ENCODE measurements around the gene STK4.

Gene STK4

DNA sequence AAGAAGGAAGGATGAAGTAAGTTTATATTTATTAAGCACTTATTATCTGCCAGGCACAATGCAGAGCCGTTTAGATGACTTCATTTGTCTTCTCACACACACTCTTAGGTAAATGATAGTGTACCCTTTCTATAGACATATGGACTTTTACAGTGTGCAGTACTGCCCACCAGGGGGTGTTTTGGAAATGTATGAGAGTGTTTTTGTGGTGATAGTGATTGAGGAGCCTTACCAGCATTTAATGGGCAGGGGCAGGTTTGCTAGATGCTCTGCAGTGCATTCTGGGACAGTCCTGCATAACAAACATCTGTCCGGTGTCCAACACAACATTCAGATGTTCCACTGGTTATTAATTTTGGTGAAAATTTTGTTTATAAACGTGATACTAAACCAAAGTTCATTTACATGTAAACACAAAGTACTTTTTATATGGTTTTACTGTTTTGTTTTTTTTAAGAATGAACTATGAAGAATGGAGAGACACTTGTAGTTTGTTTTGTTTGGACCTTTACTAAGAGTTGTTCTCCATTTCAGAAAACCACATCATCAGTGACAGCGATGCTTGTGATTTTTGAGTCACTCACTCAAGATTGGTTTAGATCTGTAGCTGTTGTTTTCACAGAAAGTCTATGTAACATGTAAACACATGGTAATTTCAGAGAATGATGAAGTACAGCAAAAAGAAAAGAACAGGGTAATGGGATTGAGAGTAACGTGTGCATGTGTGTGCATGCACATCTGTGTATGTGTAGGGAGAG, 114.7 kb downstream of the STK4 start:
- H3K4me3 Mint-ChIP-seq, result no peak overlapping the region
- H3K36me3 Mint-ChIP-seq (ENCODE audit: low read depth), result peaks cover 71% of the 10 kb centered on the region

DNA sequence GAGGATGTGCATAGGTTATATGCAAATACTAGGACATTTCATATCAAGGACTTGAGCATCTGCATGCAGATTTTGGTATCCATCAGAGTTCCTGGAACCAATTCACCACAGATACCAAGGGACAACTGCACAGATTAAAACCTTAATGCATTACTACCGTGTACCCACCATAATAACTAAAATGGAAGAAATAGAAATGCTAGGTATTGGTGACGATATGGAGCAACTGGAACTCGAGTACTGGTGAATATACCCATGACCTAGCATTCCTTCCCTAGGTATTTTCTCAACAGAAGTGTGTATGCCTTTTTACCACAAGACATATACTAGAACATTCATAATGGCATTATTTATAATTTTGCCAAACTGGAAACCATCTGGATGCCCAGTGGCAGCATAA, 116.2 kb downstream of the STK4 start:
- peaks cover 63% of the 10 kb centered on the region for H3K36me3 Mint-ChIP-seq (ENCODE audit: low read depth)
- peaks cover 3% of the 10 kb centered on the region for H3K4me1 Mint-ChIP-seq
- H3K9me3 Mint-ChIP-seq, result peaks cover 24% of the 10 kb centered on the region
- H3K4me3 Mint-ChIP-seq, result no peak overlapping the region
- DNase-seq, result no peak
- no peaks in the 10 kb centered on the region for H3K27me3 Mint-ChIP-seq (ENCODE audit: low read depth, poor library complexity)
- TF ChIP-seq, protein P1, sequence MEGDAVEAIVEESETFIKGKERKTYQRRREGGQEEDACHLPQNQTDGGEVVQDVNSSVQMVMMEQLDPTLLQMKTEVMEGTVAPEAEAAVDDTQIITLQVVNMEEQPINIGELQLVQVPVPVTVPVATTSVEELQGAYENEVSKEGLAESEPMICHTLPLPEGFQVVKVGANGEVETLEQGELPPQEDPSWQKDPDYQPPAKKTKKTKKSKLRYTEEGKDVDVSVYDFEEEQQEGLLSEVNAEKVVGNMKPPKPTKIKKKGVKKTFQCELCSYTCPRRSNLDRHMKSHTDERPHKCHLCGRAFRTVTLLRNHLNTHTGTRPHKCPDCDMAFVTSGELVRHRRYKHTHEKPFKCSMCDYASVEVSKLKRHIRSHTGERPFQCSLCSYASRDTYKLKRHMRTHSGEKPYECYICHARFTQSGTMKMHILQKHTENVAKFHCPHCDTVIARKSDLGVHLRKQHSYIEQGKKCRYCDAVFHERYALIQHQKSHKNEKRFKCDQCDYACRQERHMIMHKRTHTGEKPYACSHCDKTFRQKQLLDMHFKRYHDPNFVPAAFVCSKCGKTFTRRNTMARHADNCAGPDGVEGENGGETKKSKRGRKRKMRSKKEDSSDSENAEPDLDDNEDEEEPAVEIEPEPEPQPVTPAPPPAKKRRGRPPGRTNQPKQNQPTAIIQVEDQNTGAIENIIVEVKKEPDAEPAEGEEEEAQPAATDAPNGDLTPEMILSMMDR (IDR thresholded peaks at IDR 0.05), result no peak
- H3K27ac Mint-ChIP-seq, result no peak overlapping the region

More for the DNA sequence above, 114.7 kb downstream of the STK4 start:
- no peak overlapping the region for H3K27ac Mint-ChIP-seq
- no peak for DNase-seq
- peaks cover 16% of the 10 kb centered on the region for H3K4me1 Mint-ChIP-seq
- peaks cover 24% of the 10 kb centered on the region for H3K9me3 Mint-ChIP-seq
- no peaks in the 10 kb centered on the region for H3K27me3 Mint-ChIP-seq (ENCODE audit: low read depth, poor library complexity)
- TF ChIP-seq, protein P1 (IDR thresholded peaks at IDR 0.05), result peak; percentile 21

DNA sequence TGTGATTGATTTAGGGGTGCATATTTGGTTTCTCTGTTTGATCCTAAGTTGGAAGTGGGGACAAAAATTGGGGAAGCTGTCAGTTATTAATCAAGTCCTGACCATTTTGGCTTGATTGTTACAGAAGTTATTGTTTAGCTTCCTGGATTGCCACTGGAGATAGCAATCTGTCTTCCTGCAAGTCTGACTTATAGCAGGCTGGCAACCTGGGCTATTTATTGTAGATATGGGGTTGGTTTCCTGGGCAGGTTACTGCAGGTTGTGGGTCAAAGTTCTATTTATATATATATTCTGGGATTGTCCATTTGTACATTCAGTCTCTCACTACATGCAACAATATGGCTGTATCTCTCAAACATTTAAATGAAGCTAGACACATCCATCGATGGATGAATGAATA, 116.8 kb downstream of the STK4 start:
- TF ChIP-seq, protein P1 (IDR thresholded peaks at IDR 0.05), result no peak
- H3K27me3 Mint-ChIP-seq (ENCODE audit: low read depth, poor library complexity), result no peaks in the 10 kb centered on the region
- peaks cover 24% of the 10 kb centered on the region for H3K9me3 Mint-ChIP-seq
- H3K4me3 Mint-ChIP-seq, result no peak overlapping the region
- H3K27ac Mint-ChIP-seq, result no peak overlapping the region
- peaks cover 61% of the 10 kb centered on the region for H3K36me3 Mint-ChIP-seq (ENCODE audit: low read depth)
- peaks cover 3% of the 10 kb centered on the region for H3K4me1 Mint-ChIP-seq
- DNase-seq, result no peak

DNA sequence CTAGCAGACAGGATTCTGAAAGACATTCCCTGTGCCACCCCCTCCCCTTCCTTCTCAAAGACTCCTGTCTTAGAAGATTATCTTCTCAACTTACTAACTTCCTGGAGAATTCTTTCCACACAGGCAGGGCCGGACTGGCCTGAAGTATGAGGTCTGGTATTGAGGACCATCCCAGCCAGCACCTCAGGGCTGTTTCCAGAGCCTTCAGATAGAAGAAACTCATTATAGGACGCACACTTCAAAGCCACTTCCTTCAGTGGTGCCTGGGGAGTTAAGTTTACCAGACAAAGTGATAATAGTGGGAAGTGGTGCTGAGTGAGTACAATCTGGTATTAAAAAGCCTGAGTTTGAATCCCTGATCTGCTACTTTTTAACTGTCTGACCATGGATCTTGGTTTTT, 119.0 kb downstream of the STK4 start:
- Mint-ChIP-seq H3K27ac (peak overlapping the region; percentile 21), H3K4me3 (no peak overlapping the region), H3K4me1 (peaks cover 4% of the 10 kb centered on the region), H3K27me3 (ENCODE audit: low read depth, poor library complexity) (no peaks in the 10 kb centered on the region), H3K36me3 (ENCODE audit: low read depth) (peaks cover 45% of the 10 kb centered on the region), H3K9me3 (peaks cover 24% of the 10 kb centered on the region)
- no peak for DNase-seq
- TF ChIP-seq, protein P1 (IDR thresholded peaks at IDR 0.05), result no peak

DNA sequence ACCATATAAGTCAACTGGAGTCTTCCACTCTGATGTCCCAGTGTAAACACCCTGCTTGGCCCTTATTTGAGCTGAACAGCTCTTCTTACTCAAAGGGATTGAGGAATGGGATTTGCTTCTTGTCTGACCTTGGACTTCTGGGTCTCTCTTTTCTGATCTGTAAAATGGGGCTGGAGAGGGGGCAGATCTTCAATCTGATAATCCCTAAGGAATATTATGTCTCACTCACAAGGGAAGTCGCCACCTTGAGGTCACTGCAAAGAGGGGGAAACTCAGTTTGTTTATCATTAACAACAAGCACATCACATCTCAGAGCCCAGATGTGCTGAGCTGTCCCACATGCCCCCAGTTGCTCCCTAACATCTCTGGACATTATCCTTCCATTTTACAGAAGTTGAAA, 119.6 kb downstream of the STK4 start:
- Mint-ChIP-seq H3K4me1 (peaks cover 4% of the 10 kb centered on the region), H3K4me3 (no peak overlapping the region), H3K27ac (no peak overlapping the region), H3K27me3 (ENCODE audit: low read depth, poor library complexity) (no peaks in the 10 kb centered on the region), H3K36me3 (ENCODE audit: low read depth) (peaks cover 40% of the 10 kb centered on the region), H3K9me3 (peaks cover 24% of the 10 kb centered on the region)
- DNase-seq, result no peak
- TF ChIP-seq, protein P1 (IDR thresholded peaks at IDR 0.05), result no peak
